ENCODE results near the gene SUN1.

DNA sequence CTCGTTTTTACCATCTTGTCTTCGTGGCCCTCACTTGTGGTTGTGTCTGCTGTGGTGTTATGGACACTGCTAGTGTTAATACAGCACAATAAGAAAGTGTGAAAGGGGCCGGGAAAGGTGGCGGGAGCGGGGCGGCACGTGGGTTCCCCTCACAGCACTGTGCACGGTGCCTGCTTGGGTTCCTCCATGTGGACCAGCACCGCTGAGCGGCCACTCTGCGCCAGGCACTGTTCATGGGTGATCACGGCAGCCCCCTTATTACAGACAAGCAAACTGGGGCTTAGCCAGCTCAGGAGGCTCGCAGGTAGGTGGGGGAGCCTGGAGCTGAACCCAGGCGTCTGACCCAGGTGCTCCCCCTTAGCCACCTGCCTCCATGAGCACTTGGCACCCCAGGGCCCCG lies 12.2 kb downstream of the SUN1 start:
- no peak for TF ChIP-seq SMC3 (IDR thresholded peaks at IDR 0.05; ENCODE audit: low read depth, low read length)
- TF ChIP-seq CTCF (IDR thresholded peaks at IDR 0.05), result no peak
- TF ChIP-seq FOSL2 (IDR thresholded peaks at IDR 0.05; ENCODE audit: borderline replicate concordance, low read depth), result no peak
- no peak for TF ChIP-seq RFX5 (IDR thresholded peaks at IDR 0.05; ENCODE audit: low read length)
- no peak for TF ChIP-seq RAD21 (IDR thresholded peaks at IDR 0.05; ENCODE audit: low read length)
- TF ChIP-seq FOXJ3 (CRISPR knock-in tag; IDR thresholded peaks at IDR 0.05), result no peak
- no peak for TF ChIP-seq POLR2AphosphoS5 (IDR thresholded peaks at IDR 0.05; ENCODE audit: low read depth, low read length)
- TF ChIP-seq EZH2phosphoT487 (IDR thresholded peaks at IDR 0.05; ENCODE audit: borderline replicate concordance, low read depth), result no peak
- TF ChIP-seq TCF12 (IDR thresholded peaks at IDR 0.05), result no peak
- TF ChIP-seq TAF1 (IDR thresholded peaks at IDR 0.05; ENCODE audit: borderline replicate concordance, low read depth, low read length), result no peak
- TF ChIP-seq RXRA (IDR thresholded peaks at IDR 0.05; ENCODE audit: borderline replicate concordance, low read depth), result no peak
- no peak for TF ChIP-seq GATA2 (CRISPR knock-in tag; IDR thresholded peaks at IDR 0.05)
- TF ChIP-seq EP300 (IDR thresholded peaks at IDR 0.05; ENCODE audit: borderline replicate concordance in 1 of 2, low read depth in 1 of 2, low read length in 1 of 2), result no peak
- no peak for TF ChIP-seq FOXM1 (IDR thresholded peaks at IDR 0.05; ENCODE audit: low read depth)
